C4-2B (cell line): ENCODE results near the gene PRDX5.

Experiments used
- H3K27ac ChIP-seq: fragments of 450-650 bp; 2 replicates; pipeline ENCODE4 v1.5.1; 2017
- CTCF ChIP-seq: fragments of 450-650 bp; conservative IDR thresholded peaks from 2 replicates; pipeline ENCODE4 v1.5.1; 2017; ENCODE audit warnings: mild to moderate bottlenecking
- ZFX ChIP-seq: fragments of 450-650 bp; IDR thresholded peaks from 2 replicates; pipeline ENCODE4 v1.6.1; 2017

PRDX5 gene

DNA sequence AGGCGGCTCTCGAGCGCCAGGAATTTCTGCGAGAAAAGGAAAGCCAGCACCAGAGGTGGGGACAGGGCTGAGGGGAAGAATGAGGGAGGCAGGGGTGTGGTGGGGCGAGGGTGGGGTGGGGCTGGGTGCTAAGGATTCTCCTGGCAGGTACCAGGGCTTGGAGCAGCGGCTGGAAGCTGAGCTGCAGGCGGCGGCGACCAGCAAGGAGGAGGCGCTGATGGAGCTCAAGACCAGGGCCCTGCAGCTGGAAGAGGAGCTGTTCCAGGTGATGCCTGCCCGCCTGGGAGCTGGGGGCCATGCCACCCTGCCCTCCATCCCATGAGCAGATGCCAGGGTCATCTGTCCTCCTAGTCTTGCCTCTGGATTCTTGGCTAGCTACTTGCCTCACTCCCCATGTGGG, 31.5 kb downstream of the PRDX5 start:
- no peak for TF ChIP-seq CTCF
- no peak for TF ChIP-seq ZFX
- no peak overlapping the region for H3K27ac ChIP-seq

DNA sequence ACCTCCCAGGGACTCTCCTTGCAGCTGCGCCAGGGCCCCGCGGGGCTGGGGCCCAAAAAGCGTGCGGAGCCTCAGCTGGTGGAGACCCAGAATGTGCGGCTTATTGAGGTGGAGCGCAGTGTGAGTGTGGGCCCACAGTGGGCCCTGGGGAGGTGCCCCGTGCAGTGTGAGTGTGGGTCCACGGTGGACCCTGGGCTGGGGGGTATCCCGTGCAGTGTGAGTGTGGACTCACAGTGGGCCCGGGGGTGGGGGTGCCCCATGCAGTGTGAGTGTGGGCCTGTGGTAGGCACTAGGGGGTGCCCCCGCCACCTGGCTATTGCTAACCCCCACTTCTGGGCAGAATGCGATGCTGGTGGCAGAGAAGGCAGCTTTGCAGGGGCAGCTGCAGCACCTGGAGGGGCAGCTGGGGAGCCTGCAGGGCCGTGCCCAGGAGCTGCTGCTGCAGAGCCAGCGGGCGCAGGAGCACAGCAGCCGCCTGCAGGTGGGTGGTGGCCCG, 33.3 kb downstream of the PRDX5 start:
- TF ChIP-seq ZFX = no peak
- no peak for TF ChIP-seq CTCF
- no peak overlapping the region for H3K27ac ChIP-seq

GRCh38 chr11:64352099-64352994, 34.4 kb downstream of the PRDX5 start:
- no peak for TF ChIP-seq CTCF
- no peak for TF ChIP-seq ZFX

DNA sequence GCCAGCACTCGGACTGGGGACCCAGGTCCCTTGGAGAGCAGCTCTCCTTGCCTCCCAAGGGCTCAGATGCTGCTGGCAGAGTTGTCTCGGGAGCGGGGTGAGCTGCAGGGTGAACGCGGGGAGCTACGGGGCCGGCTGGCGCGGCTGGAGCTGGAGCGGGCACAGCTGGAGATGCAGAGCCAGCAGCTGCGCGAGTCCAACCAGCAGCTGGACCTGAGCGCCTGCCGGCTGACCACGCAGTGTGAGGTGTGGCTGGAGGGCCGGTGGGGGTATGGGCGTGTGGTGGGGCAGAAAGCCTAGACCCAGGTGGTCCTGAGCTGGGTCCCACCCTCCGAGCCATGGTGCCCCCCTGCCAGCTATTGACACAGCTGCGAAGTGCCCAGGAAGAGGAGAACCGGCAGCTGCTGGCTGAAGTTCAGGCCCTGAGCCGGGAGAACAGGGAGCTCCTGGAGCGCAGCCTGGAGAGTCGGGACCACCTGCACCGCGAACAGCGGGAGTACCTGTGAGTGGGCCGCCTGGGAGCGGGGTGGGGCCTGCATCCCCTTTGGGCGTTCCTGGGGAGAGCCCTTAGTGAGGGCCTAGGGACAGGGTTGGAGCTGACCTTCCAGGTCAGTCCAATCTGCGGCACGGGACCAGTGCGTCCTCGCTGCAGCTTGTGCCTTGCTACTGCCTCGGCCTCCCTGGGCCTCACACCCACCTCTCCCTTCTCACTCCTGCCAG, 35.2 kb downstream of the PRDX5 start:
- TF ChIP-seq CTCF (no peak), ZFX (no peak)
- H3K27ac ChIP-seq = no peak overlapping the region

More at GRCh38 chr11:64352099-64352994, 34.4 kb downstream of the PRDX5 start:
- no peak overlapping the region for H3K27ac ChIP-seq

DNA sequence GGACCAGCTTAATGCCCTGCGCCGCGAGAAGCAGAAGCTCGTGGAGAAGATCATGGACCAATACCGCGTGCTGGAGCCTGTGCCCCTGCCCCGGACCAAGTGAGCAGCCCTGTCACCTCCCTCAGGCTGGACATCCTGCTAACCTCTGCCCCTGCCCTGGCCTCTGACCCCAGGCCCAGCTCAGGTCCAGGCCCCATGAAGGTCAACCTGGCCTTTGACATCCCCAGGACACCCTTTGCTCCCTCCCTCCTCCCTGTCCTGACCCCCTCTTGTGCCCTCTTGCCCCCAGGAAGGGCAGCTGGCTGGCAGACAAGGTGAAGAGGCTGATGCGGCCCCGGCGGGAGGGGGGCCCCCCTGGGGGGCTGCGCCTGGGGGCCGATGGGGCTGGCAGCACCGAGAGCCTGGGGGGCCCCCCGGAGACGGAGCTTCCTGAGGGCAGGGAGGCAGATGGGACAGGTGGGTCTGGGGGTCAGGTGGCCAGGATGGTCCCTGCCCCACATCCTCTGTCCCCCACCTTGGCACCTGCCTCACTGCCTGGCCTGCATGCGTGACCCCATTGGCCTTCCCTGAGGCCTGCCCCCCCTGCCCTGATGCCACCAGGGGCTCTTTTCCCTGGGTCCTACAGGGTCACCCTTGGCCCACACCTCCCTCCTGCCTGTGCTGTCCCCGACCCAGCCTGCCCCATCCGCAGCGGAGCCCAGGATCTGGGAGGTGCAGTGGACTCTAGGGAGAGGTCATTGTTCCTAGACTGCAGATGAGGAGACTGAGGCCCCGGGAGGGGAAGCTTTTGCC, 36.0 kb downstream of the PRDX5 start:
- TF ChIP-seq CTCF = no peak
- TF ChIP-seq ZFX = no peak

DNA sequence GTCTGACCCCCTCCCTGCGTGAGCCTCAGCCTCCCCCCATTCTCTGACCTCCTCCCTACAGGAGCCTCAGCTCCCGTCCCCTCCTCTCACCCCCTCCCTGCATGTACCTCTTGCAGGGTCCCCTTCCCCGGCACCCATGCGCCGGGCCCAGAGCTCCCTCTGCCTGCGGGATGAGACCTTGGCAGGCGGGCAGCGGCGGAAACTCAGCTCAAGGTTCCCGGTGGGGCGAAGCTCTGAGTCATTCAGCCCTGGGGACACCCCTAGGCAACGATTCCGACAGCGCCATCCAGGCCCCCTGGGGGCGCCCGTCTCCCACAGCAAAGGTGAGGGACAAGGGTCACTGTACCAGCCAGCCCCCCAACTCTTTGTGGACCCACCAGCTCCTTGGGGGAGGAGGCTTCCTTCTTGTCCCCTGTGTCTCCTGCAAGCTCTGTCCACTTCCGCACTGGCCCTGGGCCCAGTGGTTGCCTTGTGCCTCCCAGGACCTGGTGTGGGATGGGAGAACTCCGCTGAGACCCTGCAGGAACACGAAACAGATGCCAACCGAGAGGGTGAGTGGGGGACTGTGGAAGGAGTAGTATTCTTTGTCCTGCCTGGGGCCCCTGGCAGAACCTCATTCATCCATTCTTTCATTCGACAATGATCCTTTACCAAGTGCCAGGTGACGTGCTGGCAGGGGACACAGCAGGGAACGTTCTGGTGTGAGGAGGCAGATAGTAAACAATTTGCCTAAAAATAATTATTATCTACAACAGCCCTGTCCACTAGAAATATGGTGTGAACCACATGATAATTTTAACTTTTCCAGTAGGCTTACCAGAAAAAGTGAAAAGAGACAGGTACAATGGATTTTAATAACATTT, 37.4 kb downstream of the PRDX5 start:
- H3K27ac ChIP-seq = peak overlapping the region; percentile 84

More for the DNA sequence above, 36.0 kb downstream of the PRDX5 start:
- H3K27ac ChIP-seq = no peak overlapping the region; the same call in 1 of the 2 replicates

More for the DNA sequence above, 37.4 kb downstream of the PRDX5 start:
- peak; percentile 91 for TF ChIP-seq CTCF
- no peak for TF ChIP-seq ZFX
